ENCODE measurements around the gene PLCL1.

GRCh38 chr2:197940382-197940781 is 136.0 kb downstream of the PLCL1 start:
- TF ChIP-seq CTCF (conservative IDR thresholded peaks at IDR 0.05) (no peak), EZH2 (IDR thresholded peaks at IDR 0.05; ENCODE audit: low read depth) (no peak)

All from PC-9 (cell line).